HL-60 (cell line): Measurements from ENCODE around the gene PARD3.

Experiments
- DNase-seq, 2 experiments: peaks; one replicate each; pipeline ENCODE4 v3.0.0-alpha.2; 2010 to 2020; ENCODE audit warnings: low read depth in 1 of 2, low spot score in 1 of 2
- H3K27ac ChIP-seq: fragments of 250-450 bp; sonication (Bioruptor Pico); replicated peaks from 2 replicates; pipeline ENCODE4 v1.5.1; 2020; ENCODE audit warnings: mild to moderate bottlenecking, moderate library complexity
- H3K27me3 ChIP-seq: fragments of 250-450 bp; sonication (Bioruptor Pico); 2 replicates; pipeline ENCODE4 v1.5.1; 2021; ENCODE audit warnings: mild to moderate bottlenecking, moderate library complexity; ENCODE audit not compliant: insufficient read depth, poor library complexity, severe bottlenecking
- H3K4me3 ChIP-seq: replicated peaks from 2 replicates; pipeline ENCODE4 v1.5.1; 2011; ENCODE audit warnings: mild to moderate bottlenecking, control low read depth, low read length; ENCODE audit not compliant: insufficient read depth
- GABPA ChIP-seq: IDR thresholded peaks from 2 replicates; pipeline ENCODE4 v1.6.1; 2012; ENCODE audit warnings: low read depth
- POLR2AphosphoS5 ChIP-seq: IDR thresholded peaks from 2 replicates; pipeline ENCODE4 v1.6.1; 2012; ENCODE audit warnings: low read depth
- SPI1 ChIP-seq: IDR thresholded peaks from 2 replicates; pipeline ENCODE4 v1.6.1; 2012; ENCODE audit warnings: low read depth, mild to moderate bottlenecking, borderline replicate concordance
- TF ChIP-seq, protein P1 (sequence below): IDR thresholded peaks from one replicate; pipeline ENCODE4 v1.5.1; 2011; ENCODE audit warnings: low read length, control low read depth, inconsistent platforms; ENCODE audit not compliant: insufficient read depth
- TF ChIP-seq, protein P2 (sequence below): IDR thresholded peaks from 2 replicates; pipeline ENCODE4 v1.6.1; 2012; ENCODE audit warnings: low read depth; ENCODE audit not compliant: insufficient replicate concordance

PARD3 gene

DNA sequence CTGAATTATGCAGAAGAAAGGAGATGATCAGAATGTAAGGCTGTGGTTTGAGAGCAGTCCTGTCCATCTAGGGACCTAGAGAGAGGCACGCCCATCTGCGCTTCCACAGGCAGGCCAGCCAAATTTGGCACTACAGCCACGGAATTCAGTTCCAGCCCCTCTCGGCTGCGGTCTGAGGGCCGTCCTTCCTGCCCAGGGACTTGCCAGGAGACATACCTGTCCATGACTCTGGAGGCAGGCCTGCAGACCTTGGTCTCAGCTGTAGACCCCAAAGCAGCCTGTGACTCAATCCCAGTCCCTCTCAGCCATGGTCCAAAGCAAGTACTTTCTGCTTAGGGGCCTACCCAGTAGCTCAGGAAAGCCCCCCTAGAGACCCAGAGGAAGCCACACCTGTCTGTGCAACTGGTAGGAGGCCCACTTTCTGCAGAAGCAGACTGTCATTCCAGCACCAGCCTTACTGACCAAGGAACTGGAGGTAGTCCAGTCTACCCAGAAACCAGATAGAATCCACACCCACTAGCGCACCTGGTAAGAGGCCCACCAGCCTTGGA, 720.9 kb downstream of the PARD3 start:
- H3K4me3 ChIP-seq = no peak overlapping the region
- H3K27me3 ChIP-seq = no peaks in the 10 kb centered on the region
- DNase-seq = no peak
- no peak overlapping the region for H3K27ac ChIP-seq
- TF ChIP-seq, protein P1, sequence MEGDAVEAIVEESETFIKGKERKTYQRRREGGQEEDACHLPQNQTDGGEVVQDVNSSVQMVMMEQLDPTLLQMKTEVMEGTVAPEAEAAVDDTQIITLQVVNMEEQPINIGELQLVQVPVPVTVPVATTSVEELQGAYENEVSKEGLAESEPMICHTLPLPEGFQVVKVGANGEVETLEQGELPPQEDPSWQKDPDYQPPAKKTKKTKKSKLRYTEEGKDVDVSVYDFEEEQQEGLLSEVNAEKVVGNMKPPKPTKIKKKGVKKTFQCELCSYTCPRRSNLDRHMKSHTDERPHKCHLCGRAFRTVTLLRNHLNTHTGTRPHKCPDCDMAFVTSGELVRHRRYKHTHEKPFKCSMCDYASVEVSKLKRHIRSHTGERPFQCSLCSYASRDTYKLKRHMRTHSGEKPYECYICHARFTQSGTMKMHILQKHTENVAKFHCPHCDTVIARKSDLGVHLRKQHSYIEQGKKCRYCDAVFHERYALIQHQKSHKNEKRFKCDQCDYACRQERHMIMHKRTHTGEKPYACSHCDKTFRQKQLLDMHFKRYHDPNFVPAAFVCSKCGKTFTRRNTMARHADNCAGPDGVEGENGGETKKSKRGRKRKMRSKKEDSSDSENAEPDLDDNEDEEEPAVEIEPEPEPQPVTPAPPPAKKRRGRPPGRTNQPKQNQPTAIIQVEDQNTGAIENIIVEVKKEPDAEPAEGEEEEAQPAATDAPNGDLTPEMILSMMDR = no peak
- TF ChIP-seq, protein P2, sequence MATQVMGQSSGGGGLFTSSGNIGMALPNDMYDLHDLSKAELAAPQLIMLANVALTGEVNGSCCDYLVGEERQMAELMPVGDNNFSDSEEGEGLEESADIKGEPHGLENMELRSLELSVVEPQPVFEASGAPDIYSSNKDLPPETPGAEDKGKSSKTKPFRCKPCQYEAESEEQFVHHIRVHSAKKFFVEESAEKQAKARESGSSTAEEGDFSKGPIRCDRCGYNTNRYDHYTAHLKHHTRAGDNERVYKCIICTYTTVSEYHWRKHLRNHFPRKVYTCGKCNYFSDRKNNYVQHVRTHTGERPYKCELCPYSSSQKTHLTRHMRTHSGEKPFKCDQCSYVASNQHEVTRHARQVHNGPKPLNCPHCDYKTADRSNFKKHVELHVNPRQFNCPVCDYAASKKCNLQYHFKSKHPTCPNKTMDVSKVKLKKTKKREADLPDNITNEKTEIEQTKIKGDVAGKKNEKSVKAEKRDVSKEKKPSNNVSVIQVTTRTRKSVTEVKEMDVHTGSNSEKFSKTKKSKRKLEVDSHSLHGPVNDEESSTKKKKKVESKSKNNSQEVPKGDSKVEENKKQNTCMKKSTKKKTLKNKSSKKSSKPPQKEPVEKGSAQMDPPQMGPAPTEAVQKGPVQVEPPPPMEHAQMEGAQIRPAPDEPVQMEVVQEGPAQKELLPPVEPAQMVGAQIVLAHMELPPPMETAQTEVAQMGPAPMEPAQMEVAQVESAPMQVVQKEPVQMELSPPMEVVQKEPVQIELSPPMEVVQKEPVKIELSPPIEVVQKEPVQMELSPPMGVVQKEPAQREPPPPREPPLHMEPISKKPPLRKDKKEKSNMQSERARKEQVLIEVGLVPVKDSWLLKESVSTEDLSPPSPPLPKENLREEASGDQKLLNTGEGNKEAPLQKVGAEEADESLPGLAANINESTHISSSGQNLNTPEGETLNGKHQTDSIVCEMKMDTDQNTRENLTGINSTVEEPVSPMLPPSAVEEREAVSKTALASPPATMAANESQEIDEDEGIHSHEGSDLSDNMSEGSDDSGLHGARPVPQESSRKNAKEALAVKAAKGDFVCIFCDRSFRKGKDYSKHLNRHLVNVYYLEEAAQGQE = no peak

DNA sequence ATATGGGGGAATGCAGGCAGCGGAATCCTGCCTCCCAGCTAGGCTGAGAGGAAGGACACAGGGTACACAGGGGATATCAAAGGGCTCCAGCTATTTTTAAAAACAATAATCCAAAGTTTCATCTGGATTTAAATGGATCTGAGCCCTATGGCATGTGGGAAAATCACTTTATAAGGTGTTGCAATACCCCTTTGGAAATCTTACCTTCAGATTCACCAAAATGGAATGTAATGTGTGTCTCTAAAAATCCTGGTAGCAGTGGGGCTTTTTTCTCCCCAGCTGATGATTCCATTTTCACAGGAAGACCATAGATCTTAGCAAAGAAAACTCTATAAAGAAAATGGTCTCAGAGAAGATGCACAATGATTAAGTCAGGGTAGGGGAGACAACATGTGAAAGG, 722.2 kb downstream of the PARD3 start:
- Histone ChIP-seq H3K4me3 (no peak overlapping the region), H3K27ac (no peak overlapping the region), H3K27me3 (no peaks in the 10 kb centered on the region)
- DNase-seq = no peak
- TF ChIP-seq SPI1 (no peak), POLR2AphosphoS5 (no peak), GABPA (no peak)
- TF ChIP-seq, protein P2 = no peak
- TF ChIP-seq, protein P1 = no peak

DNA sequence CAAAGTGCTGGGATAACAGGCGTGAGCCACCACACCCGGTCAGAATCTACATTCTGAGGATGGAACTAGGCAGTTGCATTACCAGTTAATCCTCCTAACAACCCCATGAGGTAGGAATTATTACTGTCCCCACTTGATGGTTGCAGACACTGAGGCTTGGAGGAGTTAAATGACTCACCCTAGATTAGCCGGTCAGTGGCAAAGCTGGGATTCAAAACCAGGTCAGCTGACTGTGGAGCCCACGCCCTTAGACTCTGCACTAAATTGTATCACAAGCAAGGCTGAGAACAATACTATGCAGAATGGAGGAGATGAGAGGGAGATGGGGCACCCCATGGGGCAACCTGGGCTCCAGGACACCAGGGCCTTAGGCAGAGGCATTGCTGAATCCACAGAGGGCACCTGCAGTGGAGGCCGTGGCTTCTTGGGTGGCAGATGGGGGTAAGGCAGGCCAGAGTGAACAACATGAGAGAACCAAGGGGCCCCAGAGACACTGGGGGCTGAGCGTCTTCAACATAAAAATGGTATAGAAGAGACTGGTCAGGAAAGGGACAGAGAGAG, 723.4 kb downstream of the PARD3 start:
- Histone ChIP-seq H3K27ac (no peak overlapping the region), H3K27me3 (no peaks in the 10 kb centered on the region), H3K4me3 (no peak overlapping the region)
- TF ChIP-seq GABPA (no peak), SPI1 (no peak), POLR2AphosphoS5 (no peak)
- TF ChIP-seq, protein P1 = no peak
- TF ChIP-seq, protein P2 = no peak
- no peak for DNase-seq
